Measurements from ENCODE around the gene MAPKBP1.

DNA sequence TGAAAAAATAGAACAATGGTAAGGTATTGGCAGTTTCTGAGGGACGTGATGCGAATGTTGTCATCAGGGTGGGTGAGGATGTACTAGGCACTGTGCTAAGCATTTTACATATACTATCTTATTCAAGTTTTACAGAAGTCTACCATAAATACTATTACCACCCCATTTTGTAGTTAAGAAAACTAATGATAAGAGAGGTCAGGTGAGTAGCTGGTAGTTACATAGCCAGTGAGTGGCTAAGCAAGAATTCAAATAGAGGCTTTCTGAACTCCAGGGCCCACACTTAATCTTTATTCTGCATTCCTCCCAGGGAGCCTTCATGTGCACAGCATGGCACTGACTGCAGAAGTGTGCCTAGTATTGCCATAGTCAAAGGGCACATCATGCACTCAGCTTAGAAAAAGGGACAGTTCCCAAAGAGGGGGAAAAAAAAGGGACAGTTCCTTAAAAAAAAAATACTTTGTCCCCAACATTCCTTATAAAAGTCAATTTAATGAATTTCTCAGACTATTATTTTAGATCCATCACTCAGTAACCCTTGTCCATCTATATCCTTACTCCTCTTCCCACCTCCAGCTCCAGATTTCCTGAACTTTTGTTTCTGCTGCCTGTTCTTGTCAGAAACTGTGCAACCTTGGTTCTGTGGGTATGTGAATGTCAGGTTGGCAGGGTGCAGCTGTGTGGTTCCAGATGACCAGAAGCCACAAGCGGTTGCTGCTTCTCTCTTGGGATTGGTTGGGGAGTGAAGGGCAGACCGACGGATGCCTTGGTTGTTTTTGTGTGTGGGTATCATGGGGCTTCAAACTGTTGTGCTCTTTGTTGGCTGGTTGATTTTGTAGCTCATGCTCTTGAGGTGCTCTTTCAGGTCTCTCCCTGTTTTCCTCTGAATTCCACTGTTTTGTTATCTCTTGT lies 8.3 kb downstream of the MAPKBP1 start:
- TF ChIP-seq SUZ12 (IDR thresholded peaks at IDR 0.05) (no peak), ZNF384 (IDR thresholded peaks at IDR 0.05) (no peak), NFRKB (IDR thresholded peaks at IDR 0.05) (no peak)

All from HEK293T (cell line).